ENCODE data around the gene PIK3R5. TPM values are rescaled to one million over a fixed set of nuclear protein-coding genes. Genes with fewer than 3 reads are reported as not detected.

Gene PIK3R5
- total and polyA plus RNA-seq, 2 donors (not counting 3 experiments of a cell fraction or from before 2014, with no cell fraction given), result not detected

DNA sequence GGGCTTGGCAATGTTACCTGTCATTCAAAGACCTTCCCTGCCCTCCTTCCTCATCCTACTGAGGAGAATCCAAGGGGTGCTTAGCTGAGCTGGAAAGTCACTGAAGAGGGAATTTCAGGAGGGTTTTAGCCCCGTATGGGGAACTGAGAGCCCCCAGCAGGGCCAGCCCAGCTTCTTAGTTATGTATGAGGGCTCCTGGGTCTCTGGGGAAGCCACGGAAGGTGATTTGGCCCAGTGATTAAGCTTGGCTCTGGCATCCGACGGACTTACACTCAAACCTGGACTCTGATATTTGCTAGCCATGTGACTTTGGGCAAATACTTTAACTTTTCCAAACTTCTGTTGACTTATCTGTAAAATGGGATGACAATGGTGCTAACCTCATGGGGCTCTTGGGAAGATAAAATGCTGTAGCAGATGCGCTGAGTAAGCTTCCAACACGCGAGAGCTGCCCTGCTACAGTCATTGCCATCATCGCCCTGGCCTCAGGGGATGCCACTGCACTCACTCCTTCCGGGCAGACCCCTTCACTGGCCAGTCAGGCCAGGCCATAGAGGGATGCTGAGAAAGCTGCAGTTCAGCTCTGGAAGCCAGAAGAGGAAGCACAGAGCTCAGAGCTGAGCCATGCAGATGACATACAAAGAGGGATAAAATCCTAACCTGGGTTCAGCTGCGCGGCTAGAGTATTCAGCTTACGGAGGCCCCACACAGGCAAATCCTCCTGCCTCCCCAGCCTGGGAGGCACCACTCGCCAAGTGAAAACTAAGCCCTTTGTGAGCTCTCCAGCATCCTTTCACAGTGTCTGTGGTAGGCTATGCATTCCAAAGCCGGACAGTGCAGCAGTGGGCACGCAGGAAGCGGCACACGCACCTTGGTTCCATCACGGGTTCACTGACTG is 53.2 kb downstream of the PIK3R5 start:
- BruUV-seq (replicated peaks), result no TSS peak
- Histone ChIP-seq H3K36me3 (ENCODE audit: control insufficient read depth in 2 of 2, extremely low read depth in 1 of 2, insufficient read depth in 2 of 2, low read length in 2 of 2) (no peaks in the 10 kb centered on the region), H3K9me1 (replicated peaks; ENCODE audit: control insufficient read depth, extremely low read depth, insufficient read depth, low read length) (no peaks in the 10 kb centered on the region), H3K4me2 (ENCODE audit: insufficient read depth, low read length) (no peak overlapping the region), H3K9ac (replicated peaks; ENCODE audit: extremely low read depth, insufficient read depth, low read length) (no peak overlapping the region), H3K79me2 (ENCODE audit: control insufficient read depth, insufficient read depth, low read length) (no peaks in the 10 kb centered on the region), H3K27ac (ENCODE audit: insufficient read depth, low read depth, low read length) (no peak overlapping the region), H4K20me1 (replicated peaks; ENCODE audit: control insufficient read depth, extremely low read depth, insufficient read depth, low read length) (no peaks in the 10 kb centered on the region), H3K27me3 (ENCODE audit: control insufficient read depth in 2 of 2, insufficient read depth in 2 of 2, low read length in 2 of 2) (no peaks in the 10 kb centered on the region), H3K9me3 (replicated peaks; ENCODE audit: control insufficient read depth, insufficient read depth, low read length) (no peaks in the 10 kb centered on the region), H3K4me3 (replicated peaks in 1 of 3; ENCODE audit: insufficient read depth in 1 of 3, low read depth in 1 of 3, low read length in 3 of 3) (no peak overlapping the region), H3K4me1 (ENCODE audit: control insufficient read depth, extremely low read depth, insufficient read depth, low read length) (no peaks in the 10 kb centered on the region), H2AFZ (ENCODE audit: low read depth, low read length) (no peak overlapping the region)
- intact Hi-C loops (cut with micrococcal nuclease) (no loop called here), dilution Hi-C loops (cut with MboI; ENCODE audit: extremely low pct_ligation_motif_present, low sequenced_read_pairs) (no loop called here)
- ChIA-PET CTCF (interaction anchor here (1.5 to 1.7 kb wide), 2 partner anchors 11 to 17 kb away, joined by 3 to 4 read pairs; no protein-coding TSS in a partner anchor), POLR2A (no interaction called here)
- DNase-seq (ENCODE audit: low read depth, low spot score), result no peak
- TF ChIP-seq EZH2 (IDR thresholded peaks at IDR 0.05; ENCODE audit: borderline replicate concordance, low read depth, low read length, severe bottlenecking) (no peak), CTCF (IDR thresholded peaks at IDR 0.05; ENCODE audit: extremely low read depth in 1 of 2, insufficient read depth in 1 of 2, low read depth in 1 of 2, low read length in 2 of 2) (no peak), GATA2 (IDR thresholded peaks at IDR 0.05; ENCODE audit: insufficient read depth, insufficient read length, low read depth, low read length) (no peak)
- no peak for FAIRE-seq

Data from endothelial cell of umbilical vein (primary cell).